DND-41 (cell line): ENCODE data around the gene MTCP1.

Experiments used
- ATAC-seq: fragments of 200-7000 bp; cut with Tn5 transposase; 3 replicates; pipeline ENCODE4 v1.9.1; 2021; ENCODE audit warnings: low read depth; ENCODE audit not compliant: insufficient read depth
- DNase-seq: peaks from one replicate; pipeline ENCODE4 v3.0.0-alpha.2; 2020
- H2AFZ ChIP-seq: 2 replicates; pipeline ENCODE4 v1.6.0; 2012; ENCODE audit warnings: low read depth, low read length
- H3K27ac ChIP-seq: 2 replicates; pipeline ENCODE4 v1.5.1; 2012; ENCODE audit warnings: low read length, inconsistent platforms
- H3K27me3 ChIP-seq: fragments of 200-600 bp; sonication (generic); 2 replicates; pipeline ENCODE4 v1.6.0; 2012; ENCODE audit warnings: low read length, mild to moderate bottlenecking, inconsistent platforms; ENCODE audit not compliant: insufficient read depth, poor library complexity
- H3K36me3 ChIP-seq: 2 replicates; pipeline ENCODE4 v1.5.1; 2012; ENCODE audit warnings: low read length, inconsistent platforms; ENCODE audit not compliant: insufficient read depth
- H3K4me1 ChIP-seq: 2 replicates; pipeline ENCODE4 v1.5.1; 2012; ENCODE audit warnings: mild to moderate bottlenecking, low read length; ENCODE audit not compliant: insufficient read depth
- H3K4me2 ChIP-seq: 2 replicates; pipeline ENCODE4 v1.6.0; 2012; ENCODE audit warnings: mild to moderate bottlenecking, moderate library complexity, low read length, inconsistent platforms; ENCODE audit not compliant: insufficient read depth
- H3K4me3 ChIP-seq, 2 experiments: fragments of 200-600 bp in 1 of 2; shearing (Covaris generic) in 1 of 2; 2 replicates each; pipeline ENCODE4 v1.5.1; 2012 to 2016; ENCODE audit warnings: inconsistent platforms in 2 of 2, low read length in 2 of 2, mild to moderate bottlenecking in 2 of 2, low read depth in 1 of 2, moderate library complexity in 1 of 2
- H3K79me2 ChIP-seq: 2 replicates; pipeline ENCODE4 v1.6.0; 2012; ENCODE audit warnings: low read length, inconsistent platforms; ENCODE audit not compliant: insufficient read depth
- H3K9ac ChIP-seq: 2 replicates; pipeline ENCODE4 v1.6.0; 2012; ENCODE audit warnings: low read depth, mild to moderate bottlenecking, inconsistent platforms, low read length, moderate library complexity
- H3K9me3 ChIP-seq: 2 replicates; pipeline ENCODE4 v1.5.1; 2012; ENCODE audit warnings: low read length, moderate library complexity, mild to moderate bottlenecking, inconsistent platforms; ENCODE audit not compliant: insufficient read depth, severe bottlenecking
- H4K20me1 ChIP-seq: 2 replicates; pipeline ENCODE4 v1.6.0; 2012; ENCODE audit warnings: low read length; ENCODE audit not compliant: insufficient read depth
- CTCF ChIP-seq: IDR thresholded peaks from 2 replicates; pipeline ENCODE4 v1.5.1; 2012; ENCODE audit warnings: borderline replicate concordance, low read length, moderate library complexity, mild to moderate bottlenecking; ENCODE audit not compliant: poor library complexity, severe bottlenecking; ENCODE audit errors: extremely low read depth
- EZH2 ChIP-seq: IDR thresholded peaks from 3 replicates; pipeline ENCODE4 v1.6.1; 2012; ENCODE audit warnings: borderline replicate concordance, low read depth, mild to moderate bottlenecking, moderate library complexity, low read length, inconsistent platforms; ENCODE audit not compliant: severe bottlenecking

Gene MTCP1

DNA sequence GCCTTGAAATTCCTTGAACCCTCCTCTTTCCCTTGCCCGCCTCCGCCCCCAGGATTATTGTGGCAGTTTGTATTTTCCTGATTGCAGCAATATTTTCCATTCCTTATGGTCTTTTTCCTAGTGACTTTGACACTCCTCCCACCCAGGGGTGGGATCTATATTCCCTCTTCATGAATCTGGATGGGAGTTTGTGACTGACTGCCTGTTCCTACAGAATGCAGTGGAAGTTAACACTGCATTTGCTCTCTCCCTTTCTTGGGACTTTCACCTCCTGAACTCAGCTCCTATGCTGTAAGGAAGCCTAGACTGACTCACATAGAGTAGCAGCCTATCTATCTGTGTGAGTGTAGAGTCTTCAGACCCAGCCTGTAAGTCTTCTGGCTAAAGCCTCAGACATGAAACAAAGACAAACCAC lies 42.1 kb downstream of the MTCP1 start:
- Histone ChIP-seq H3K36me3 (peaks cover 5% of the 10 kb centered on the region), H3K27ac (no peak overlapping the region), H3K9ac (peak overlapping the region; percentile 9; the same call in 1 of the 2 replicates), H3K4me2 (peak overlapping the region; percentile 74; the same call in 1 of the 2 replicates), H3K27me3 (no peaks in the 10 kb centered on the region), H3K4me1 (peaks cover 22% of the 10 kb centered on the region), H3K79me2 (peaks cover 47% of the 10 kb centered on the region), H2AFZ (no peak overlapping the region), H3K4me3 (0 out of 4 replicates have a peak overlapping the region, but pooled peaks of 1 of the 2 experiments have one; percentile 1), H3K9me3 (no peaks in the 10 kb centered on the region), H4K20me1 (no peaks in the 10 kb centered on the region)
- DNase-seq (no peak), ATAC-seq (no peak)
- no peak for TF ChIP-seq CTCF
- no peak for TF ChIP-seq EZH2

DNA sequence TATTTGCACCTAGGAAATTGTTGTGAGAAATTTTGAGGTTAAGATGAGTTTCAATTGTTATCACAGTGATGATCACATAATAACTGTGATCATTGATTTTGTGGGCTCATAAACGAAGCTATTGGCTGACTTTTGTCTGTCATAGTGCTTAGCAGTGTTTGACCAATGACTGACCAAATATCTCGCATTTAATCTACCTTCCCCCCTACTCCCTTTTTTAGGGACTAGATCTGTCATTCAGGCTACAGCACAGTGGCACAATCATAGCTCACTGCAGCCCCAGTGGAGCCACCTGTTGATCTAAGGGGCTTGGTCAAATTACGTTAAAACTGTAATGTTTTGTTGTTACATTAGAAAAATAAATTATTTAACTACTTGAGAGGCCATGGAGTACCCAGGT lies 42.8 kb downstream of the MTCP1 start:
- H3K36me3 ChIP-seq: no peaks in the 10 kb centered on the region; the same call in 1 of the 2 replicates
- H3K9ac ChIP-seq: peak overlapping the region; percentile 91
- ATAC-seq: no peak
- H4K20me1 ChIP-seq: no peaks in the 10 kb centered on the region
- peaks cover 45% of the 10 kb centered on the region for H3K79me2 ChIP-seq
- no peak for DNase-seq
- peaks cover 22% of the 10 kb centered on the region for H3K4me1 ChIP-seq
- no peaks in the 10 kb centered on the region for H3K9me3 ChIP-seq
- H3K4me3 ChIP-seq: peak overlapping the region; percentile 97 to 98; a peak in 3 of 4 replicates
- H3K4me2 ChIP-seq: peak overlapping the region; percentile 74
- no peaks in the 10 kb centered on the region for H3K27me3 ChIP-seq
- peak overlapping the region; percentile 95 for H3K27ac ChIP-seq
- no peak for TF ChIP-seq CTCF
- no peak for TF ChIP-seq EZH2
- no peak overlapping the region; the same call in 1 of the 2 replicates for H2AFZ ChIP-seq

GRCh38 chrX:155027509-155028066 lies 43.3 kb downstream of the MTCP1 start:
- Histone ChIP-seq H3K79me2 (peaks cover 43% of the 10 kb centered on the region), H3K4me3 (peak overlapping the region; percentile 97 to 98), H3K4me1 (peaks cover 22% of the 10 kb centered on the region), H4K20me1 (no peaks in the 10 kb centered on the region), H3K36me3 (no peaks in the 10 kb centered on the region; the same call in 1 of the 2 replicates), H3K27ac (peak overlapping the region; percentile 95), H3K27me3 (no peaks in the 10 kb centered on the region), H2AFZ (peak overlapping the region; percentile 96), H3K4me2 (peak overlapping the region; percentile 74), H3K9me3 (no peaks in the 10 kb centered on the region), H3K9ac (peak overlapping the region; percentile 91)
- ATAC-seq: no peak
- no peak for TF ChIP-seq CTCF
- TF ChIP-seq EZH2: no peak
- no peak for DNase-seq
